NK-92 (cell line): ENCODE data around the gene DAPK2.

Experiments
- DNase-seq: peaks from one replicate; lab custom pipeline; 2025; ENCODE audit not compliant: unreplicated experiment; lab: John Stamatoyannopoulos, UW

DAPK2 gene

GRCh38 chr15:64024172-64025050, 21.9 kb downstream of the DAPK2 start:
- DNase-seq: no peak

GRCh38 chr15:64023220-64023619, 23.1 kb downstream of the DAPK2 start:
- DNase-seq: no peak

- DNase-seq: no peak
These were observed 23.7 kb downstream of the DAPK2 start for GRCh38 chr15:64022571-64022970.

- DNase-seq: no peak
These were observed 26.5 kb downstream of the DAPK2 start for GRCh38 chr15:64019764-64020163.

- no peak for DNase-seq
These were observed 28.6 kb downstream of the DAPK2 start for GRCh38 chr15:64017591-64018163.

- no peak for DNase-seq
These were observed 29.1 kb downstream of the DAPK2 start for GRCh38 chr15:64017082-64017588.

GRCh38 chr15:64016257-64016656, 30.0 kb downstream of the DAPK2 start:
- no peak for DNase-seq

GRCh38 chr15:64014995-64015394, 31.3 kb downstream of the DAPK2 start:
- DNase-seq: no peak

- no peak for DNase-seq
These were observed 32.9 kb downstream of the DAPK2 start for GRCh38 chr15:64013179-64014062.

- no peak for DNase-seq
These were observed 34.5 kb downstream of the DAPK2 start for GRCh38 chr15:64011736-64012135.

GRCh38 chr15:64010719-64011118, 35.6 kb downstream of the DAPK2 start:
- DNase-seq: peak; percentile 42

- DNase-seq: no peak
These were observed 36.5 kb downstream of the DAPK2 start for GRCh38 chr15:64009798-64010261.

GRCh38 chr15:64009241-64009640, 37.0 kb downstream of the DAPK2 start:
- DNase-seq: no peak

GRCh38 chr15:64008177-64008576, 38.1 kb downstream of the DAPK2 start:
- DNase-seq: no peak

GRCh38 chr15:64006642-64007041, 39.6 kb downstream of the DAPK2 start:
- no peak for DNase-seq

- DNase-seq: no peak
These were observed 41.7 kb downstream of the DAPK2 start for GRCh38 chr15:64004587-64004986.

GRCh38 chr15:64004056-64004455, 42.2 kb downstream of the DAPK2 start:
- DNase-seq: no peak

GRCh38 chr15:64003182-64003581, 43.1 kb downstream of the DAPK2 start:
- no peak for DNase-seq

- DNase-seq: no peak
These were observed 45.1 kb downstream of the DAPK2 start for GRCh38 chr15:64001148-64001547.

GRCh38 chr15:64000183-64000951, 45.9 kb downstream of the DAPK2 start:
- DNase-seq: no peak

GRCh38 chr15:63999177-63999576, 47.1 kb downstream of the DAPK2 start:
- DNase-seq: no peak
